ENCODE data around the gene RNPEPL1.

- TF ChIP-seq CTCF (IDR thresholded peaks at IDR 0.05) (no peak), SIN3A (IDR thresholded peaks at IDR 0.05; ENCODE audit: borderline replicate concordance, insufficient read depth, low read depth, low read length) (no peak)
- TF ChIP-seq, protein P1, sequence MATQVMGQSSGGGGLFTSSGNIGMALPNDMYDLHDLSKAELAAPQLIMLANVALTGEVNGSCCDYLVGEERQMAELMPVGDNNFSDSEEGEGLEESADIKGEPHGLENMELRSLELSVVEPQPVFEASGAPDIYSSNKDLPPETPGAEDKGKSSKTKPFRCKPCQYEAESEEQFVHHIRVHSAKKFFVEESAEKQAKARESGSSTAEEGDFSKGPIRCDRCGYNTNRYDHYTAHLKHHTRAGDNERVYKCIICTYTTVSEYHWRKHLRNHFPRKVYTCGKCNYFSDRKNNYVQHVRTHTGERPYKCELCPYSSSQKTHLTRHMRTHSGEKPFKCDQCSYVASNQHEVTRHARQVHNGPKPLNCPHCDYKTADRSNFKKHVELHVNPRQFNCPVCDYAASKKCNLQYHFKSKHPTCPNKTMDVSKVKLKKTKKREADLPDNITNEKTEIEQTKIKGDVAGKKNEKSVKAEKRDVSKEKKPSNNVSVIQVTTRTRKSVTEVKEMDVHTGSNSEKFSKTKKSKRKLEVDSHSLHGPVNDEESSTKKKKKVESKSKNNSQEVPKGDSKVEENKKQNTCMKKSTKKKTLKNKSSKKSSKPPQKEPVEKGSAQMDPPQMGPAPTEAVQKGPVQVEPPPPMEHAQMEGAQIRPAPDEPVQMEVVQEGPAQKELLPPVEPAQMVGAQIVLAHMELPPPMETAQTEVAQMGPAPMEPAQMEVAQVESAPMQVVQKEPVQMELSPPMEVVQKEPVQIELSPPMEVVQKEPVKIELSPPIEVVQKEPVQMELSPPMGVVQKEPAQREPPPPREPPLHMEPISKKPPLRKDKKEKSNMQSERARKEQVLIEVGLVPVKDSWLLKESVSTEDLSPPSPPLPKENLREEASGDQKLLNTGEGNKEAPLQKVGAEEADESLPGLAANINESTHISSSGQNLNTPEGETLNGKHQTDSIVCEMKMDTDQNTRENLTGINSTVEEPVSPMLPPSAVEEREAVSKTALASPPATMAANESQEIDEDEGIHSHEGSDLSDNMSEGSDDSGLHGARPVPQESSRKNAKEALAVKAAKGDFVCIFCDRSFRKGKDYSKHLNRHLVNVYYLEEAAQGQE (IDR thresholded peaks at IDR 0.05; ENCODE audit: insufficient read depth in 1 of 2, low read depth in 2 of 2, low read length in 1 of 2) = no peak
Observed at GRCh38 chr2:240578110-240578450, 9.8 kb downstream of the RNPEPL1 start.
